Activated CD4-positive, alpha-beta memory T cell treated with anti-CD3 and anti-CD28 coated beads for 36 hours (primary cell): ENCODE measurements around the gene SCMH1. TPM values are rescaled to one million over a fixed set of nuclear protein-coding genes. Genes with fewer than 3 reads are reported as not detected.
"Not testable (repeated sequence)": the region's sequence is repeated elsewhere in the genome, so short reads cannot be mapped to it uniquely, and the experiment has no call there.

Source experiments
- CTCF ChIA-PET: fragments of 350-600 bp; sonication (Branson Sonifier 250); formaldehyde crosslinking; loops from one replicate; lab custom pipeline; 2021; ENCODE audit warnings: antibody characterized with exemption, inconsistent platforms; lab: Charles Lee
- POLR2A ChIA-PET: fragments of 350-600 bp; sonication (Branson Sonifier 250); formaldehyde crosslinking; loops from one replicate; lab custom pipeline; 2021; ENCODE audit warnings: antibody characterized with exemption; lab: Charles Lee
- DNase-seq: peaks from one replicate; pipeline ENCODE4 v3.0.0-alpha.2; 2020
- H3K27ac Mint-ChIP-seq: one replicate; pipeline ENCODE4 v1.8.0; 2021; ENCODE audit warnings: mixed read lengths
- H3K27me3 Mint-ChIP-seq: one replicate; pipeline ENCODE4 v1.8.0; 2021; ENCODE audit warnings: mixed read lengths
- H3K36me3 Mint-ChIP-seq: one replicate; pipeline ENCODE4 v1.8.0; 2021; ENCODE audit warnings: mixed read lengths
- H3K4me1 Mint-ChIP-seq: one replicate; pipeline ENCODE4 v1.8.0; 2021; ENCODE audit warnings: low read depth, mixed read lengths
- H3K4me3 Mint-ChIP-seq: one replicate; pipeline ENCODE4 v1.8.0; 2021; ENCODE audit warnings: mild to moderate bottlenecking, mixed read lengths
- H3K9me3 Mint-ChIP-seq: one replicate; pipeline ENCODE4 v1.8.0; 2021; ENCODE audit warnings: mixed read lengths
- intact Hi-C: fragments of 100-400 bp; cut with micrococcal nuclease; formaldehyde crosslinking; loops from one replicate; pipeline ENCODE4 v1.15.1; 2023
- total RNA-seq, 2 experiments: library from RNA; stranded (reverse); gene quantifications; one replicate each; pipeline ENCODE4 v1.2.3, GENCODE V29; 2021

The SCMH1 gene
- total RNA-seq, 2 experiments from 2014 or later = 17.7 to 20.7 TPM

- intact Hi-C loops = no loop called here
- Mint-ChIP-seq H3K27me3 (peaks cover 15% of the 10 kb centered on the region), H3K27ac (no peak overlapping the region), H3K4me3 (no peak overlapping the region), H3K9me3 (no peaks in the 10 kb centered on the region), H3K36me3 (no peaks in the 10 kb centered on the region), H3K4me1 (no peaks in the 10 kb centered on the region)
- CTCF ChIA-PET = no interaction called here
- DNase-seq = no peak
- POLR2A ChIA-PET = no interaction called here
Observed at GRCh38 chr1:41277371-41277975, 35.4 kb upstream of the SCMH1 start.

GRCh38 chr1:41275831-41276230, 33.7 kb upstream of the SCMH1 start:
- Mint-ChIP-seq H3K9me3 (no peaks in the 10 kb centered on the region), H3K4me3 (no peak overlapping the region), H3K27me3 (peaks cover 14% of the 10 kb centered on the region), H3K36me3 (no peaks in the 10 kb centered on the region), H3K27ac (no peak overlapping the region), H3K4me1 (no peaks in the 10 kb centered on the region)
- no peak for DNase-seq
- ChIA-PET POLR2A (no interaction called here), CTCF (interaction anchor here (0.7 kb wide), 1 partner anchor 29 kb away, joined by 3 read pairs; no protein-coding TSS in a partner anchor)
- intact Hi-C loops = no loop called here

GRCh38 chr1:41274752-41275545, 32.8 kb upstream of the SCMH1 start:
- no peaks in the 10 kb centered on the region for H3K4me1 Mint-ChIP-seq
- H3K36me3 Mint-ChIP-seq = no peaks in the 10 kb centered on the region
- intact Hi-C loops = no loop called here
- no peak overlapping the region for H3K4me3 Mint-ChIP-seq
- no peak overlapping the region for H3K27ac Mint-ChIP-seq
- no peaks in the 10 kb centered on the region for H3K9me3 Mint-ChIP-seq
- H3K27me3 Mint-ChIP-seq = peaks cover 12% of the 10 kb centered on the region
- DNase-seq = no peak
- POLR2A ChIA-PET = no interaction called here
- CTCF ChIA-PET = no interaction called here

GRCh38 chr1:41272601-41273000, 30.5 kb upstream of the SCMH1 start:
- ChIA-PET CTCF (interaction anchor here (0.8 to 0.9 kb wide), 2 partner anchors 10 to 145 kb away, joined by 3 to 5 read pairs; no protein-coding TSS in a partner anchor), POLR2A (no interaction called here)
- intact Hi-C loops = no loop called here
- Mint-ChIP-seq H3K4me3 (no peak overlapping the region), H3K27ac (no peak overlapping the region), H3K36me3 (no peaks in the 10 kb centered on the region), H3K4me1 (no peaks in the 10 kb centered on the region), H3K9me3 (no peaks in the 10 kb centered on the region), H3K27me3 (peaks cover under 1% of the 10 kb centered on the region)
- DNase-seq = no peak

GRCh38 chr1:41268154-41268770, 26.2 kb upstream of the SCMH1 start:
- DNase-seq = peak; percentile 71
- ChIA-PET POLR2A (no interaction called here), CTCF (interaction anchor here (0.9 to 2.4 kb wide), 8 partner anchors 12 to 165 kb away, joined by 3 to 16 read pairs (median 6); no protein-coding TSS in a partner anchor)
- intact Hi-C loops = loop anchor here (1.0 to 5.0 kb wide), 2 partner anchors 149 to 164 kb away; no protein-coding TSS in a partner anchor
- Mint-ChIP-seq H3K36me3 (no peaks in the 10 kb centered on the region), H3K27me3 (no peaks in the 10 kb centered on the region), H3K4me1 (no peaks in the 10 kb centered on the region), H3K4me3 (no peak overlapping the region), H3K9me3 (no peaks in the 10 kb centered on the region), H3K27ac (no peak overlapping the region)

GRCh38 chr1:41261926-41262618, 20.0 kb upstream of the SCMH1 start:
- POLR2A ChIA-PET = no interaction called here

GRCh38 chr1:41260768-41261167, 18.7 kb upstream of the SCMH1 start:
- ChIA-PET POLR2A (no interaction called here), CTCF (interaction anchor here (2.3 kb wide), 1 partner anchor 157 kb away, joined by 10 read pairs; no protein-coding TSS in a partner anchor)
- H3K27me3 Mint-ChIP-seq = peaks cover 22% of the 10 kb centered on the region
- no peaks in the 10 kb centered on the region for H3K4me1 Mint-ChIP-seq
- no peaks in the 10 kb centered on the region for H3K36me3 Mint-ChIP-seq
- no peak overlapping the region for H3K4me3 Mint-ChIP-seq
- H3K27ac Mint-ChIP-seq = no peak overlapping the region
- no peaks in the 10 kb centered on the region for H3K9me3 Mint-ChIP-seq
- DNase-seq = no peak
- intact Hi-C loops = no loop called here

More at GRCh38 chr1:41261926-41262618, 20.0 kb upstream of the SCMH1 start:
- H3K4me3 Mint-ChIP-seq = no peak overlapping the region
- no peaks in the 10 kb centered on the region for H3K36me3 Mint-ChIP-seq
- H3K9me3 Mint-ChIP-seq = no peaks in the 10 kb centered on the region
- peaks cover 9% of the 10 kb centered on the region for H3K27me3 Mint-ChIP-seq
- intact Hi-C loops = no loop called here
- CTCF ChIA-PET = interaction anchor here (2.3 kb wide), 1 partner anchor 156 kb away, joined by 10 read pairs; no protein-coding TSS in a partner anchor
- no peak overlapping the region for H3K27ac Mint-ChIP-seq
- DNase-seq = no peak
- no peaks in the 10 kb centered on the region for H3K4me1 Mint-ChIP-seq

- no peak for DNase-seq
- Mint-ChIP-seq H3K9me3 (no peaks in the 10 kb centered on the region), H3K27me3 (peaks cover 30% of the 10 kb centered on the region), H3K4me1 (no peaks in the 10 kb centered on the region), H3K4me3 (no peak overlapping the region), H3K27ac (no peak overlapping the region), H3K36me3 (no peaks in the 10 kb centered on the region)
- ChIA-PET POLR2A (interaction anchor here (0.6 kb wide), 1 partner anchor 1647 kb away, joined by 4 read pairs; no protein-coding TSS in a partner anchor), CTCF (no interaction called here)
- intact Hi-C loops = no loop called here
Observed at GRCh38 chr1:41259221-41259620, 17.1 kb upstream of the SCMH1 start.

- H3K4me3 Mint-ChIP-seq = no peak overlapping the region
- H3K27me3 Mint-ChIP-seq = peaks cover 35% of the 10 kb centered on the region
- intact Hi-C loops = no loop called here
- POLR2A ChIA-PET = no interaction called here
- peaks cover 4% of the 10 kb centered on the region for H3K9me3 Mint-ChIP-seq
- no peaks in the 10 kb centered on the region for H3K36me3 Mint-ChIP-seq
- no peak for DNase-seq
- no peaks in the 10 kb centered on the region for H3K4me1 Mint-ChIP-seq
- CTCF ChIA-PET = interaction anchor here (0.5 to 1.4 kb wide), 2 partner anchors 13 to 27 kb away, joined by 3 to 5 read pairs; no protein-coding TSS in a partner anchor
- no peak overlapping the region for H3K27ac Mint-ChIP-seq
Observed at GRCh38 chr1:41255978-41256377, 13.9 kb upstream of the SCMH1 start.

GRCh38 chr1:41251120-41251519, 9.0 kb upstream of the SCMH1 start:
- POLR2A ChIA-PET, H3K36me3 Mint-ChIP-seq, intact Hi-C loops, DNase-seq, H3K4me3 Mint-ChIP-seq, H3K4me1 Mint-ChIP-seq, H3K9me3 Mint-ChIP-seq, H3K27ac Mint-ChIP-seq: not testable (repeated sequence)
- CTCF ChIA-PET = interaction anchor here (0.6 kb wide), 1 partner anchor 31 kb away, joined by 3 read pairs; no protein-coding TSS in a partner anchor
- peaks cover 17% of the 10 kb centered on the region for H3K27me3 Mint-ChIP-seq

GRCh38 chr1:41249319-41249718, 7.2 kb upstream of the SCMH1 start:
- POLR2A ChIA-PET = no interaction called here
- DNase-seq = no peak
- CTCF ChIA-PET = no interaction called here
- Mint-ChIP-seq H3K27ac (no peak overlapping the region), H3K27me3 (peaks cover 6% of the 10 kb centered on the region), H3K36me3 (no peaks in the 10 kb centered on the region), H3K4me1 (no peaks in the 10 kb centered on the region), H3K9me3 (peaks cover 4% of the 10 kb centered on the region), H3K4me3 (no peak overlapping the region)
- intact Hi-C loops = no loop called here
